GM12892 (cell line): ENCODE measurements around the gene PFN3.
A peak's percentile ranks its signal among the peaks of the same experiment; 100 is the strongest.

Experiments used
- DNase-seq: peaks from one replicate; pipeline ENCODE4 v3.0.0; 2011; ENCODE audit not compliant: insufficient read length
- FAIRE-seq: peaks from 2 replicates; lab custom pipeline; 2011; peaks lifted over from hg19 to GRCh38; lab: Jason Lieb, UNC
- POLR2A ChIP-seq: IDR thresholded peaks from 2 replicates; pipeline ENCODE4 v1.6.1; 2011; ENCODE audit warnings: low read depth, low read length, control low read depth
- POLR2AphosphoS5 ChIP-seq: IDR thresholded peaks from 2 replicates; pipeline ENCODE4 v1.6.1; 2011; ENCODE audit warnings: low read depth, low read length, control low read depth
- TAF1 ChIP-seq: IDR thresholded peaks from 2 replicates; pipeline ENCODE4 v1.6.1; 2011; ENCODE audit warnings: low read depth, mild to moderate bottlenecking, control low read depth, low read length, borderline replicate concordance

PFN3 gene

DNA sequence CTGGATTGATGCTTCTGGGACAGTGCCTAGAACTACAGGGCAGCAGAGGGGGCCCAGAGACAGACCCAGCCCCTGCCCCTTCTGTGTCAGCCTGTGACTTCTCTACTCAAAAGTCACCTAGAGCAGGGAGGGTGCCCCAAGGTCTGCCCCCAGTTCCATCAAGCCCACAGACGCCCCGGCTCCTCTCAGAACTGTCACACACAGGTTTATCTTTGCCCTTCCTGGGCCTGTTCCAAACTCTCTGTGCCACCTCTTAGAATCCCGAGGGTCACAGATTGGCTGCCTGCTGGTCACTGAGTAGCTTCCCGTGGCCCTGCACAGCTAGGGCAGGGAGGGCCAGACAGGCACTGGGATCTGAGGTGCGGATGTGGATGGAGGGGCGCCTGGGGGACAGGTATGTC lies 41.0 kb downstream of the PFN3 start:
- DNase-seq = no peak

GRCh38 chr5:177358370-177358819 lies 42.1 kb downstream of the PFN3 start:
- DNase-seq (no peak), FAIRE-seq (no peak)

More for the DNA sequence above, 41.0 kb downstream of the PFN3 start:
- TF ChIP-seq TAF1 (no peak), POLR2AphosphoS5 (no peak), POLR2A (no peak)
- no peak for FAIRE-seq

GRCh38 chr5:177357459-177358351 lies 42.8 kb downstream of the PFN3 start, which contains the start of gene RGS14:
RGS14 (plus strand) TSS chr5:177357924; CDS start chr5:177358025, 101 bp downstream.
- DNase-seq (peak; percentile 90), FAIRE-seq (peak; percentile 98)
- peak; percentile 66; the same call in 1 of the 2 replicates for TF ChIP-seq POLR2A
- TF ChIP-seq TAF1 = no peak
- no peak for TF ChIP-seq POLR2AphosphoS5

More at GRCh38 chr5:177358370-177358819, 42.1 kb downstream of the PFN3 start:
- TF ChIP-seq TAF1 = no peak
- no peak for TF ChIP-seq POLR2AphosphoS5
- TF ChIP-seq POLR2A = no peak

- FAIRE-seq (peak; percentile 33), DNase-seq (no peak)
- TF ChIP-seq TAF1 (no peak), POLR2A (no peak), POLR2AphosphoS5 (no peak)
Measured at GRCh38 chr5:177357146-177357458, 43.4 kb downstream of the PFN3 start.

DNA sequence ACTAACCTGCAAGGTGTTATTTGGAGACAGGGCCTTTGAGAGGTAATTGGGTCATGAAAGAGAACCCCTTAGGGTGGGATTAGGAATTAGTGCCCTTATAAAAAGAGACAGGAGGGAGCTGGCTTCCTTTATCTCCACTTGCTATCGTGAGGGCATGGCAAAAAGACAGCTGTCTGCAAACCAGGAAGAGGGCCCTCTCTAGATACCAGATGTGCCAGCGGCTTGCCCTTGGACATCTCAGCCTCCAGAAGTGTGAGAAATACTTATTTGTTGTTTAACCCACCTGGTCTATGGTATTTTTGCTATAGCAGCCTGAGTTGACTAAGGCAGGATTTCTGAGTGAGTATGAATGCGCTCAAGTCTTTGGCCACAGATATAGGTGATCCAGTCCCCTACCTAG lies 43.7 kb downstream of the PFN3 start:
- TF ChIP-seq TAF1 (no peak), POLR2A (no peak), POLR2AphosphoS5 (no peak)
- DNase-seq (no peak), FAIRE-seq (no peak)

GRCh38 chr5:177355868-177356168 lies 44.6 kb downstream of the PFN3 start:
- TF ChIP-seq POLR2A (no peak), TAF1 (no peak), POLR2AphosphoS5 (no peak)
- DNase-seq (no peak), FAIRE-seq (no peak)

GRCh38 chr5:177355162-177355867 lies 45.1 kb downstream of the PFN3 start:
- FAIRE-seq (no peak), DNase-seq (no peak)
- TF ChIP-seq POLR2A = no peak
- no peak for TF ChIP-seq POLR2AphosphoS5
- no peak for TF ChIP-seq TAF1

GRCh38 chr5:177354711-177355110 lies 45.8 kb downstream of the PFN3 start:
- DNase-seq (no peak), FAIRE-seq (no peak)
- no peak for TF ChIP-seq TAF1
- TF ChIP-seq POLR2A = no peak
- no peak for TF ChIP-seq POLR2AphosphoS5

DNA sequence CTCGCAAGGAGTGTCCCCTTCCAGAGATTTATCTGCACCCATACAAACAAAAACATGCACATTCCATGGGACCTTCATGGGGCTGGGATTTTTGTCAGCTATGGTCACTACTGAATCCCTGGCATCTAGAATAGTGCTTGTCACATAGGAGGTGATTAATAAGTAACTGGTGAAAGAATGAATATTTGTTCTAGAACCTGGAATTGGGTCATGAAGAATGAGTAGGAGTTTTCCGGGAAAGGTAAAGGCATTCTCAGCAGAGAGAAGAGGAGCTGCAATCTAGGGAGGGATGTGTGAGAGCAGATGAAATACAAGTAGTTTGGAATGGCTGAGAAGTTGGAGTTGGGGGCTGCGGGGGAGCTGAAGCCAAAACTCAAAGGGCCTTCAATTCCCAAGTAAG lies 46.2 kb downstream of the PFN3 start:
- DNase-seq (no peak), FAIRE-seq (no peak)
- TF ChIP-seq POLR2A (no peak), TAF1 (no peak), POLR2AphosphoS5 (no peak)

- DNase-seq = no peak
- TF ChIP-seq POLR2AphosphoS5 (no peak), TAF1 (no peak), POLR2A (no peak)
- FAIRE-seq = no peak
Measured at GRCh38 chr5:177353093-177353492, 47.4 kb downstream of the PFN3 start.

DNA sequence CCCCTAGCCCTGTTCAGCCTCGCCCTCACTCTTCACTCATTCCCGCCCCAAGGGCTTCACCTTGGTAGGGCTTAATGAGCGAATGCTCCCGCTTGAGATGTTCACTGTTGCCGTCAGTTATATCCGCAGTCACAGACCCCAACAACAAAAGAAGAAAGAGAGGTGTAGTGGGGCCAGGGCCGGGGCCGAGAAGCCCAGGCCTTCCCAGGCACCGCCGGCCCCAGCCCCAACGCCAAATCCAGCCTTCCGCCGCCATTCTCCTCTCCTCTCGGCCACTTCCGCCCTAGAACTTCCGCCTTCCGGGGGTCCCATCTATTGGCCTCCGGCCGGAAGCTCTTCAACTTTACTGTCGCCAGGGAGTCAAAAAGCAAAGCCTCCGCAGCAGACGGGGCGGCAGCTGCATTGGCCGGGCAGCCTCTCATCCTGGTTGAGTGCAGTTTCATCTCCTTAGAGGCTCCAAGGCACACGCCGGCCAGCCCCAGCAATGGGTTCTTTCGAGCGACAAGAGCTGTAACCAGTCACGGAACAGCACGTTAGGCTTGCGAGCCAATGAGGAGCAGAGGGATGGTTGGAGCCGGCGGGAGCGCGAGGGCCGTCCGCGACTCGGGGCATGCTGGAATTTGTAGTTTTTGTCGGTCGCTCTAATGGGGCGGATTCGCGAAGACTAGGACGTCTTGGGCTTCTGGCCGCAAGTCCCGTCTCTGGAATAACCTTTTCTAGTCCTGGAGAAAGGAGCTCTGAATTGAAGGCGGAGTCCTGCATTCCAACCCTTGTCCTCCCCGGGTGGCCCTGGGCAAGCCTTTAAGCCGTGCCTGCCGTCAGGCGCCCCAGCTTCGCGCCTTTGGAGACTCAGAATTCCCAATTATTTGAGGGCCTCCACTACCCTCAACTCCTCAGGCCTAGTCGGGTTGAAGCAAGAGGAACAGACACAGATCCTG lies 48.8 kb downstream of the PFN3 start, which contains the start of gene LMAN2:
Gene LMAN2, minus strand, starts transcription at position 277 of the 938 bp plus-strand sequence. Its CDS starts 21 bp downstream, at position 256.
- DNase-seq (peak; percentile 95), FAIRE-seq (peak; percentile 97)
- TF ChIP-seq POLR2A (peak; percentile 85), TAF1 (peak; percentile 91), POLR2AphosphoS5 (peak; percentile 88)
